SK-N-MC (cell line): ENCODE measurements around the gene TXNRD1.

Experiments used
- EZH2 ChIP-seq: fragments of 200-600 bp; sonication (generic); IDR thresholded peaks from one replicate; pipeline ENCODE4 v1.6.1; 2017; ENCODE audit warnings: antibody characterized with exemption
- FOXP2 ChIP-seq: optimal IDR thresholded peaks from 2 replicates; pipeline ENCODE3; 2011; ENCODE audit warnings: mild to moderate bottlenecking, moderate library complexity; ENCODE audit not compliant: insufficient read depth; ENCODE audit errors: extremely low read length, control extremely low read depth
- POLR2AphosphoS5 ChIP-seq: IDR thresholded peaks from 2 replicates; pipeline ENCODE4 v1.6.1; 2012; ENCODE audit warnings: mild to moderate bottlenecking, low read depth, low read length, borderline replicate concordance

- TF ChIP-seq EZH2: no peak
- no peak for TF ChIP-seq POLR2AphosphoS5
- no peak for TF ChIP-seq FOXP2
Measured at GRCh38 chr12:104226672-104227071, 11.1 kb downstream of the TXNRD1 start.
